K562 (cell line): ENCODE data around the gene EFNA2. TPM values are rescaled to one million over a fixed set of nuclear protein-coding genes. Genes with fewer than 3 reads are reported as not detected.

ENCODE experiments used
- CLOCK ChIP-seq: fragments of 250-450 bp; sonication (Bioruptor Pico); IDR thresholded peaks from 2 replicates; pipeline ENCODE4 v1.4.0; 2020; ENCODE audit warnings: mild to moderate bottlenecking, moderate library complexity, borderline replicate concordance
- CSDE1 ChIP-seq, 2 experiments: fragments of 450-650 bp; IDR thresholded peaks; 2 replicates each; pipeline ENCODE4 v1.6.1; 2016; ENCODE audit warnings: mild to moderate bottlenecking in 1 of 2
- EP400 ChIP-seq: fragments of 450-650 bp; IDR thresholded peaks from 2 replicates; pipeline ENCODE4 v1.6.1; 2017; ENCODE audit warnings: antibody characterized with exemption, mild to moderate bottlenecking, moderate library complexity
- GABPB2 ChIP-seq: fragments of 250-450 bp; sonication (Bioruptor Pico); conservative IDR thresholded peaks from 2 replicates; pipeline ENCODE4 v1.5.1; 2021; ENCODE audit warnings: mild to moderate bottlenecking
- GATAD2B ChIP-seq: fragments of 450-650 bp; IDR thresholded peaks from 2 replicates; pipeline ENCODE4 v1.6.1; 2017; ENCODE audit warnings: mild to moderate bottlenecking, borderline replicate concordance
- HDAC6 ChIP-seq: IDR thresholded peaks from 2 replicates; pipeline ENCODE4 v1.6.1; 2012; ENCODE audit warnings: low read depth, mild to moderate bottlenecking, control low read depth, inconsistent platforms, low read length, moderate library complexity
- NCOR1 ChIP-seq: fragments of 450-650 bp; IDR thresholded peaks from 2 replicates; pipeline ENCODE4 v1.6.1; 2016; ENCODE audit warnings: mild to moderate bottlenecking, moderate library complexity
- SLC30A9 ChIP-seq: fragments of 250-450 bp; sonication (Bioruptor Pico); IDR thresholded peaks from 2 replicates; pipeline ENCODE4 v1.8.0; 2022; ENCODE audit warnings: mild to moderate bottlenecking, moderate library complexity
- SREBF2 ChIP-seq: sonication (generic); formaldehyde crosslinking; IDR thresholded peaks from 2 replicates; pipeline ENCODE4 v1.4.0; 2020; ENCODE audit warnings: mild to moderate bottlenecking, missing genetic modification reagents
- STAG1 ChIP-seq: sonication (generic); formaldehyde crosslinking; IDR thresholded peaks from 2 replicates; pipeline ENCODE4 v1.5.0; 2020; ENCODE audit warnings: missing genetic modification reagents, borderline replicate concordance
- THAP12 ChIP-seq: fragments of 250-450 bp; sonication (Bioruptor Pico); IDR thresholded peaks from 2 replicates; pipeline ENCODE4 v1.9.0; 2021; ENCODE audit warnings: mild to moderate bottlenecking, inconsistent platforms
- ZBTB17 ChIP-seq: fragments of 450-650 bp; formaldehyde crosslinking; IDR thresholded peaks from 2 replicates; pipeline ENCODE4 v1.4.0; 2020; ENCODE audit warnings: mild to moderate bottlenecking
- ZFP91 ChIP-seq: sonication (generic); formaldehyde crosslinking; IDR thresholded peaks from 2 replicates; pipeline ENCODE4 v1.8.0; 2022; ENCODE audit warnings: mild to moderate bottlenecking, missing genetic modification reagents
- ZKSCAN8 ChIP-seq: fragments of 200-800 bp; sonication (Bioruptor generic); IDR thresholded peaks from 2 replicates; pipeline ENCODE4 v1.6.1; 2016; ENCODE audit warnings: missing genetic modification characterization, missing compliant biosample characterization
- ZNF134 ChIP-seq: fragments of 250-450 bp; sonication (Bioruptor Pico); conservative IDR thresholded peaks from 2 replicates; pipeline ENCODE4 v1.4.0; 2020
- ZNF583 ChIP-seq: fragments of 250-450 bp; sonication (Bioruptor Pico); IDR thresholded peaks from 2 replicates; pipeline ENCODE4 v1.4.0; 2020
- ZNF592 ChIP-seq: fragments of 450-650 bp; IDR thresholded peaks from 2 replicates; pipeline ENCODE4 v1.6.1; 2017; ENCODE audit warnings: antibody characterized with exemption, mild to moderate bottlenecking
- ZNF75A ChIP-seq: fragments of 450-650 bp; formaldehyde crosslinking; IDR thresholded peaks from 2 replicates; pipeline ENCODE4 v1.4.0; 2020; ENCODE audit warnings: mild to moderate bottlenecking
- polyA plus RNA-seq, 8 experiments: library from polyadenylated mRNA; depleted of rRNA in 4 of 8; stranded (reverse) in 5 of 8; unstranded in 3 of 8; fragments of >200 nt; fragmentation: Nextera tagmentation in 2 of 8; fragmentation: Illumina TruSeq in 1 of 8; extraction: Ambion mirVana in 2 of 8; extraction: Trizol in 1 of 8; gene quantifications; 2 replicates each; pipeline versions ENCODE4 v1.2.1 to v1.2.3, GENCODE V29; 2011 to 2014; ENCODE audit warnings: inconsistent platforms in 1 of 8, missing spikeins in 1 of 8
- total RNA-seq, 7 experiments: library from RNA; depleted of rRNA in 6 of 7; stranded (reverse); fragments of >200 nt in 6 of 7; fragmentation: Illumina TruSeq in 2 of 7; extraction: Trizol in 2 of 7; gene quantifications; 2 replicates each; pipeline versions ENCODE4 v1.2.1 to v1.2.3, GENCODE V29; 2011 to 2021; ENCODE audit warnings: low replicate concordance in 1 of 7

Gene EFNA2
- total and polyA plus RNA-seq, 9 of the 15 experiments (the other 6 are each of a cell fraction or from before 2014, with no cell fraction given) = 0.11 to 0.44 (median 0.15) TPM; not detected in 6

- TF ChIP-seq GATAD2B (no peak), ZNF75A (CRISPR knock-in tag) (no peak), ZNF592 (no peak), EP400 (no peak), STAG1 (CRISPR knock-in tag) (peak; percentile 19; the same call in 1 of the 2 replicates), SREBF2 (CRISPR knock-in tag) (no peak), CSDE1 (IDR thresholded peaks at IDR 0.05) (no peak), SLC30A9 (CRISPR knock-in tag) (no peak), ZKSCAN8 (CRISPR knock-in tag) (no peak), ZBTB17 (CRISPR knock-in tag) (no peak), NCOR1 (peak; percentile 29; the same call in 1 of the 2 replicates), HDAC6 (no peak), ZNF134 (no peak), ZFP91 (CRISPR knock-in tag) (no peak), GABPB2 (CRISPR knock-in tag) (no peak), THAP12 (CRISPR knock-in tag) (no peak; the same call in 1 of the 2 replicates), CLOCK (no peak), ZNF583 (no peak)
These were observed 11.4 kb upstream of the EFNA2 start (continued) for GRCh38 chr19:1274081-1274851.
